OCI-LY7 (cell line): ENCODE measurements around the gene LRP1-AS. TPM values are rescaled to one million over a fixed set of nuclear protein-coding genes. Genes with fewer than 3 reads are reported as not detected.

ENCODE experiments used
- BruUV-seq: library from RNA; stranded (reverse); fragments of 400-500 nt; replicated peaks from 2 replicates; lab custom pipeline; 2021; lab: Mats Ljungman, UMichigan
- CTCF ChIA-PET: fragments of 300-600 bp; sonication (Branson Sonifier 250); formaldehyde crosslinking; loops from one replicate; lab custom pipeline; 2022; ENCODE audit warnings: antibody characterized with exemption; ENCODE audit not compliant: unreplicated experiment; lab: Charles Lee
- POLR2A ChIA-PET: fragments of 300-600 bp; sonication (Branson Sonifier 250); formaldehyde crosslinking; loops from one replicate; lab custom pipeline; 2022; ENCODE audit warnings: antibody characterized with exemption; lab: Charles Lee
- DNase-seq: peaks from one replicate; pipeline ENCODE4 v3.0.0-alpha.2; 2015; ENCODE audit warnings: low spot score
- H2AFZ ChIP-seq: fragments of 200-600 bp; sonication (generic), shearing (Covaris generic); 2 replicates; pipeline ENCODE4 v1.6.1; 2014; ENCODE audit warnings: mild to moderate bottlenecking, antibody characterized with exemption, low read length, moderate library complexity
- H3K27ac ChIP-seq: fragments of 200-600 bp; sonication (generic); 2 replicates; pipeline ENCODE4 v1.5.1; 2014; ENCODE audit warnings: mixed run types, low read depth, mild to moderate bottlenecking, moderate library complexity, low read length, inconsistent platforms; ENCODE audit not compliant: poor library complexity, severe bottlenecking
- H3K36me3 ChIP-seq: fragments of 200-600 bp; sonication (generic); 2 replicates; pipeline ENCODE4 v1.6.1; 2014; ENCODE audit warnings: mild to moderate bottlenecking, antibody characterized with exemption, low read length, moderate library complexity, mixed read lengths; ENCODE audit not compliant: insufficient read depth
- H3K4me1 ChIP-seq: fragments of 200-600 bp; sonication (generic); 2 replicates; pipeline ENCODE4 v1.5.1; 2014; ENCODE audit warnings: mild to moderate bottlenecking, low read length; ENCODE audit not compliant: insufficient read depth, poor library complexity, severe bottlenecking
- H3K4me2 ChIP-seq: fragments of 200-600 bp; sonication (generic); 2 replicates; pipeline ENCODE4 v1.6.1; 2014; ENCODE audit warnings: mild to moderate bottlenecking, low read length
- H3K4me3 ChIP-seq: fragments of 200-600 bp; sonication (generic); 2 replicates; pipeline ENCODE4 v1.5.1; 2014; ENCODE audit warnings: mild to moderate bottlenecking, low read depth, low read length; ENCODE audit not compliant: poor library complexity, severe bottlenecking
- H3K79me2 ChIP-seq: fragments of 200-600 bp; sonication (generic); 2 replicates; pipeline ENCODE4 v1.6.1; 2016; ENCODE audit warnings: low read depth, mild to moderate bottlenecking, low read length, moderate library complexity, mixed read lengths; ENCODE audit not compliant: insufficient read depth
- H3K9me2 ChIP-seq: fragments of 200-600 bp; sonication (generic); 2 replicates; pipeline ENCODE4 v1.6.1; 2016; ENCODE audit warnings: mild to moderate bottlenecking, low read length, mixed read lengths; ENCODE audit not compliant: insufficient read depth
- H3K9me3 ChIP-seq: fragments of 200-600 bp; sonication (generic); 2 replicates; pipeline ENCODE4 v1.6.1; 2014; ENCODE audit warnings: mild to moderate bottlenecking, mixed run types, low read length, mixed read lengths
- H4K20me1 ChIP-seq: fragments of 200-600 bp; sonication (generic); 2 replicates; pipeline ENCODE4 v1.6.1; 2014; ENCODE audit warnings: mild to moderate bottlenecking, antibody characterized with exemption, low read length, moderate library complexity, mixed read lengths; ENCODE audit not compliant: insufficient read depth
- EZH2phosphoT487 ChIP-seq: fragments of 200-600 bp; sonication (generic); IDR thresholded peaks from 2 replicates; pipeline ENCODE4 v1.6.1; 2018; ENCODE audit warnings: low read depth, borderline replicate concordance, mild to moderate bottlenecking, mixed run types, antibody characterized with exemption, low read length, moderate library complexity, mixed read lengths
- intact Hi-C: fragments of 100-400 bp; cut with micrococcal nuclease; formaldehyde crosslinking; loops from one replicate; pipeline ENCODE4 v1.10.0; 2022; ENCODE audit not compliant: unreplicated experiment
- total RNA-seq, 2 experiments: library from RNA; depleted of rRNA in 1 of 2; stranded (reverse); fragments of >200 nt in 1 of 2; shearing (Covaris generic) in 1 of 2; gene quantifications; 2 replicates each; pipeline ENCODE4 v1.2.3, GENCODE V29; 2014 to 2022
- TF ChIP-seq, protein P1 (sequence below): fragments of 200-600 bp; sonication (generic); conservative IDR thresholded peaks from 2 replicates; pipeline ENCODE4 v1.5.1; 2014; ENCODE audit warnings: mild to moderate bottlenecking, antibody characterized with exemption, low read length, moderate library complexity, mixed read lengths

LRP1-AS gene
- total RNA-seq, 2 experiments from 2014 or later: not detected

DNA sequence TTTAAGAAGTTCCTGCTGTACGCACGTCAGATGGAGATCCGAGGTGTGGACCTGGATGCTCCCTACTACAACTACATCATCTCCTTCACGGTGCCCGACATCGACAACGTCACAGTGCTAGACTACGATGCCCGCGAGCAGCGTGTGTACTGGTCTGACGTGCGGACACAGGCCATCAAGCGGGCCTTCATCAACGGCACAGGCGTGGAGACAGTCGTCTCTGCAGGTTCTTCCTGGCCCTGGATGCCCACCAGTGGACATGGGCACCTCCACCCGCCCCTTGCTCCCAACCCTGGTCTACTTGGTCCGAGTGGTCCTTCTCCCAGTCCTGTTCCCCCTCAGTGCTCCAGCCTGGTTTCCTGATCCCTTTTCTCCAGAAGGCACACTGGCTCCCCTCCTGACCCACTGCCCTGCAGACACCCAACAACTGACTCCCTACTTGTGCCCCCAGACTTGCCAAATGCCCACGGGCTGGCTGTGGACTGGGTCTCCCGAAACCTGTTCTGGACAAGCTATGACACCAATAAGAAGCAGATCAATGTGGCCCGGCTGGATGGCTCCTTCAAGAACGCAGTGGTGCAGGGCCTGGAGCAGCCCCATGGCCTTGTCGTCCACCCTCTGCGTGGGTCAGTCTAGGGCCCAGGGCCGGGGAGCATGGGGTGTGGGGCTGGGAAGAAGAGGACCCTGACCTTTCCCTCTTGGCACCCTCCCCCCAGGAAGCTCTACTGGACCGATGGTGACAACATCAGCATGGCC lies 32.1 kb upstream of the LRP1-AS start:
- intact Hi-C loops: loop anchor here (5.0 kb wide), 2 partner anchors 112 to 172 kb away; partner anchors contain the start of gene ZBTB39
- H3K4me1 ChIP-seq: peaks cover 9% of the 10 kb centered on the region
- H3K36me3 ChIP-seq: no peaks in the 10 kb centered on the region
- H3K4me2 ChIP-seq: no peak overlapping the region
- no peaks in the 10 kb centered on the region for H4K20me1 ChIP-seq
- no peak for DNase-seq
- no peaks in the 10 kb centered on the region for H3K79me2 ChIP-seq
- H3K27ac ChIP-seq: no peak overlapping the region
- ChIA-PET CTCF (interaction anchor here (1.1 kb wide), 1 partner anchor 55 kb away, joined by 3 read pairs; no protein-coding TSS in a partner anchor), POLR2A (no interaction called here)
- H2AFZ ChIP-seq: no peak overlapping the region
- no TSS peak for BruUV-seq
- no peaks in the 10 kb centered on the region for H3K9me2 ChIP-seq
- no peak overlapping the region for H3K4me3 ChIP-seq
- H3K9me3 ChIP-seq: no peaks in the 10 kb centered on the region
- TF ChIP-seq, protein P1, sequence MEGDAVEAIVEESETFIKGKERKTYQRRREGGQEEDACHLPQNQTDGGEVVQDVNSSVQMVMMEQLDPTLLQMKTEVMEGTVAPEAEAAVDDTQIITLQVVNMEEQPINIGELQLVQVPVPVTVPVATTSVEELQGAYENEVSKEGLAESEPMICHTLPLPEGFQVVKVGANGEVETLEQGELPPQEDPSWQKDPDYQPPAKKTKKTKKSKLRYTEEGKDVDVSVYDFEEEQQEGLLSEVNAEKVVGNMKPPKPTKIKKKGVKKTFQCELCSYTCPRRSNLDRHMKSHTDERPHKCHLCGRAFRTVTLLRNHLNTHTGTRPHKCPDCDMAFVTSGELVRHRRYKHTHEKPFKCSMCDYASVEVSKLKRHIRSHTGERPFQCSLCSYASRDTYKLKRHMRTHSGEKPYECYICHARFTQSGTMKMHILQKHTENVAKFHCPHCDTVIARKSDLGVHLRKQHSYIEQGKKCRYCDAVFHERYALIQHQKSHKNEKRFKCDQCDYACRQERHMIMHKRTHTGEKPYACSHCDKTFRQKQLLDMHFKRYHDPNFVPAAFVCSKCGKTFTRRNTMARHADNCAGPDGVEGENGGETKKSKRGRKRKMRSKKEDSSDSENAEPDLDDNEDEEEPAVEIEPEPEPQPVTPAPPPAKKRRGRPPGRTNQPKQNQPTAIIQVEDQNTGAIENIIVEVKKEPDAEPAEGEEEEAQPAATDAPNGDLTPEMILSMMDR: no peak
- no peak for TF ChIP-seq EZH2phosphoT487

DNA sequence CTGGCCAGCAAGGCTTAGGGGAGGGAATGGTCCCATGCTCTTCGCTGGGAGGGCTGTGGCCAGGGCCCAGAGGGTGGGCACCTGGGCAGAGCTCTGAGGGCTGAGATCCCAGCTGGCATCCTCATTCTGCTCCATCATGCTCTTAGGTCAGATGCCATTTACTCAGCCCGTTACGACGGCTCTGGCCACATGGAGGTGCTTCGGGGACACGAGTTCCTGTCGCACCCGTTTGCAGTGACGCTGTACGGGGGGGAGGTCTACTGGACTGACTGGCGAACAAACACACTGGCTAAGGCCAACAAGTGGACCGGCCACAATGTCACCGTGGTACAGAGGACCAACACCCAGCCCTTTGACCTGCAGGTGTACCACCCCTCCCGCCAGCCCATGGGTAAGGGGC lies 30.8 kb upstream of the LRP1-AS start:
- H3K4me1 ChIP-seq: peaks cover 9% of the 10 kb centered on the region
- H3K4me3 ChIP-seq: no peak overlapping the region
- H3K9me2 ChIP-seq: no peaks in the 10 kb centered on the region
- no peak overlapping the region for H2AFZ ChIP-seq
- ChIA-PET CTCF (interaction anchor here (0.6 kb wide), 1 partner anchor 50 kb away, joined by 4 read pairs; the partner anchor contains the start of gene LRP1), POLR2A (no interaction called here)
- no peaks in the 10 kb centered on the region for H3K9me3 ChIP-seq
- no peaks in the 10 kb centered on the region for H4K20me1 ChIP-seq
- no peaks in the 10 kb centered on the region for H3K79me2 ChIP-seq
- peak overlapping the region; percentile 26; the same call in 1 of the 2 replicates for H3K4me2 ChIP-seq
- no peaks in the 10 kb centered on the region for H3K36me3 ChIP-seq
- DNase-seq: peak; percentile 16
- no peak overlapping the region for H3K27ac ChIP-seq
- intact Hi-C loops: no loop called here
- no peak for TF ChIP-seq EZH2phosphoT487
- TF ChIP-seq, protein P1: no peak
- BruUV-seq: no TSS peak

DNA sequence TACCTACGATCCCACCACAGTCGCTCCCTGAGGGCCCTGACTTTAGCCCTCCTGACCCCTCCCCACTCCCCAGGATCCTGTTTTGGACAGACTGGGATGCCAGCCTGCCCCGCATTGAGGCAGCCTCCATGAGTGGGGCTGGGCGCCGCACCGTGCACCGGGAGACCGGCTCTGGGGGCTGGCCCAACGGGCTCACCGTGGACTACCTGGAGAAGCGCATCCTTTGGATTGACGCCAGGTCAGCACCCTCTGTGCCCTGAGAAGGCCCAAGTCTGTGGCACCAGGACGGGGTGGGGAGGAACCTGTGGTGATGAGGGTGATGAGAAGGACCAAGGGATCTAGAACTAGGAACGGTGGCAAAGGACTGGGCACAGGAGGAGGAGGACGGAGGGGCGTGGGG lies 29.9 kb upstream of the LRP1-AS start:
- Histone ChIP-seq H3K4me1 (peaks cover 9% of the 10 kb centered on the region), H3K4me3 (no peak overlapping the region), H3K36me3 (no peaks in the 10 kb centered on the region), H3K4me2 (peak overlapping the region; percentile 26; the same call in 1 of the 2 replicates), H3K27ac (no peak overlapping the region), H3K9me2 (no peaks in the 10 kb centered on the region), H3K9me3 (no peaks in the 10 kb centered on the region), H2AFZ (no peak overlapping the region), H3K79me2 (no peaks in the 10 kb centered on the region), H4K20me1 (no peaks in the 10 kb centered on the region)
- ChIA-PET CTCF (no interaction called here), POLR2A (no interaction called here)
- intact Hi-C loops: no loop called here
- DNase-seq: no peak
- BruUV-seq: no TSS peak
- no peak for TF ChIP-seq EZH2phosphoT487
- TF ChIP-seq, protein P1: no peak
